ENCODE results near the gene TTC16.

- TF ChIP-seq CTCF (IDR thresholded peaks at IDR 0.05) (no peak), POLR2A (IDR thresholded peaks at IDR 0.05) (no peak), POLR2AphosphoS5 (IDR thresholded peaks at IDR 0.05) (no peak), EP300 (IDR thresholded peaks at IDR 0.05) (no peak)
Measured at GRCh38 chr9:127703289-127703946, 12.5 kb upstream of the TTC16 start.

Measured in suprapubic skin (tissue), 4 donors.